Smooth muscle cell (in vitro differentiated cells): Measurements from ENCODE around the gene ITCH. TPM values are rescaled to one million over a fixed set of nuclear protein-coding genes. Genes with fewer than 3 reads are reported as not detected.

Experiments used
- DNase-seq: peaks from one replicate; lab custom pipeline; 2025; ENCODE audit not compliant: unreplicated experiment; lab: John Stamatoyannopoulos, UW
- H2AFZ ChIP-seq: fragments of 200-600 bp; sonication (generic); 2 replicates; pipeline ENCODE4 v1.6.0; 2016; ENCODE audit warnings: antibody characterized with exemption, low read depth, mild to moderate bottlenecking
- H3F3A ChIP-seq: fragments of 200-600 bp; sonication (generic); 2 replicates; pipeline ENCODE4 v1.6.0; 2017; ENCODE audit warnings: antibody characterized with exemption, low read depth
- H3K27ac ChIP-seq: fragments of 200-600 bp; sonication (generic); 2 replicates; pipeline ENCODE4 v1.5.1; 2016; ENCODE audit warnings: low read depth, mild to moderate bottlenecking
- H3K27me3 ChIP-seq: fragments of 200-600 bp; sonication (generic); 2 replicates; pipeline ENCODE4 v1.6.1; 2016; ENCODE audit warnings: low read depth, mild to moderate bottlenecking
- H3K36me3 ChIP-seq: fragments of 200-600 bp; sonication (generic); 2 replicates; pipeline ENCODE4 v1.5.1; 2016; ENCODE audit warnings: low read depth
- H3K4me1 ChIP-seq: fragments of 200-600 bp; sonication (generic); 2 replicates; pipeline ENCODE4 v1.5.1; 2016; ENCODE audit warnings: low read depth
- H3K4me2 ChIP-seq: fragments of 200-600 bp; sonication (generic); 2 replicates; pipeline ENCODE4 v1.6.0; 2016; ENCODE audit warnings: mild to moderate bottlenecking
- H3K4me3 ChIP-seq: fragments of 200-600 bp; sonication (generic); 2 replicates; pipeline ENCODE4 v1.5.1; 2016; ENCODE audit warnings: mild to moderate bottlenecking
- H3K79me2 ChIP-seq: fragments of 200-600 bp; sonication (generic); 2 replicates; pipeline ENCODE4 v1.6.0; 2016; ENCODE audit warnings: low read depth, mild to moderate bottlenecking
- H3K9ac ChIP-seq: fragments of 200-600 bp; sonication (generic); 2 replicates; pipeline ENCODE4 v1.6.0; 2016; ENCODE audit warnings: low read depth
- H3K9me3 ChIP-seq: fragments of 200-600 bp; sonication (generic); replicated peaks from 2 replicates; pipeline ENCODE4 v1.5.1; 2016; ENCODE audit warnings: low read depth
- H4K20me1 ChIP-seq: fragments of 200-600 bp; sonication (generic); 2 replicates; pipeline ENCODE4 v1.6.0; 2016; ENCODE audit warnings: low read depth
- WGBS: methylation state at CpG from one replicate; pipeline ENCODE4 v1.1.7; 2016; ENCODE audit warnings: low lambda C conversion rate; 5-methylcytosine and 5-hydroxymethylcytosine counted together
- polyA plus RNA-seq: library from polyadenylated mRNA; unstranded; fragments of >200 nt; fragmentation: Nextera tagmentation; extraction: Ambion mirVana; gene quantifications from 2 replicates; pipeline ENCODE4 v1.2.1, GENCODE V29; 2016
- total RNA-seq: library from RNA; depleted of rRNA; stranded (reverse); fragments of >200 nt; gene quantifications from 2 replicates; pipeline ENCODE4 v1.2.3, GENCODE V29; 2014
- TF ChIP-seq, protein P1 (sequence below): fragments of 200-600 bp; sonication (generic); IDR thresholded peaks from 2 replicates; pipeline ENCODE4 v1.5.1; 2017; ENCODE audit warnings: borderline replicate concordance, mild to moderate bottlenecking, antibody characterized with exemption; ENCODE audit not compliant: insufficient read depth, poor library complexity, severe bottlenecking

ITCH gene
- total and polyA plus RNA-seq, 2 experiments from 2014 or later = 21.9 to 96.7 TPM

DNA sequence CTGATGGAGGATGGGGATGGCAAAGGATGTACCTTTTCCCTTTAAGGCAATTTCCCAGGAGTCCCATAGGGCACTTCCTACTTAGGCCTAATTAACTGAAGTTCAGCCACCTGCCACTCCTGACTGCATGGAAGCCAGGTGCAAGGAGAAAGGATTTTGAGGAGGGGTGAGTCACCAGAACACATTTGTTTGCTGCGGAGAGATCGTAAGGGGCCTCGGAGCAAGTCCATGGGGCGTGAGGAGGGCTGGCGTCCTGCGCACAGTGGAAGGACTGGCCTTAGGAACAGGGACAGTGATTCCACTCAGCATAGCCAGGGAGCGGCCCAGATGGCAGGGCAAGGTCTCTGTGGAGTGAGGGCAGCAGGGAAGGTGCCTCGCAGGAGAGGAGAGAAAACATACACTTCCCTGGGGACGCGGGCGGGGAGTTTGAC is 183.7 kb downstream of the ITCH start:
- H4K20me1 ChIP-seq = no peaks in the 10 kb centered on the region
- TF ChIP-seq, protein P1, sequence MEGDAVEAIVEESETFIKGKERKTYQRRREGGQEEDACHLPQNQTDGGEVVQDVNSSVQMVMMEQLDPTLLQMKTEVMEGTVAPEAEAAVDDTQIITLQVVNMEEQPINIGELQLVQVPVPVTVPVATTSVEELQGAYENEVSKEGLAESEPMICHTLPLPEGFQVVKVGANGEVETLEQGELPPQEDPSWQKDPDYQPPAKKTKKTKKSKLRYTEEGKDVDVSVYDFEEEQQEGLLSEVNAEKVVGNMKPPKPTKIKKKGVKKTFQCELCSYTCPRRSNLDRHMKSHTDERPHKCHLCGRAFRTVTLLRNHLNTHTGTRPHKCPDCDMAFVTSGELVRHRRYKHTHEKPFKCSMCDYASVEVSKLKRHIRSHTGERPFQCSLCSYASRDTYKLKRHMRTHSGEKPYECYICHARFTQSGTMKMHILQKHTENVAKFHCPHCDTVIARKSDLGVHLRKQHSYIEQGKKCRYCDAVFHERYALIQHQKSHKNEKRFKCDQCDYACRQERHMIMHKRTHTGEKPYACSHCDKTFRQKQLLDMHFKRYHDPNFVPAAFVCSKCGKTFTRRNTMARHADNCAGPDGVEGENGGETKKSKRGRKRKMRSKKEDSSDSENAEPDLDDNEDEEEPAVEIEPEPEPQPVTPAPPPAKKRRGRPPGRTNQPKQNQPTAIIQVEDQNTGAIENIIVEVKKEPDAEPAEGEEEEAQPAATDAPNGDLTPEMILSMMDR = no peak
- H2AFZ ChIP-seq = no peak overlapping the region
- 89% methylated on average over 11 of the region's 11 CpGs for WGBS
- no peaks in the 10 kb centered on the region for H3K27me3 ChIP-seq
- H3K4me1 ChIP-seq = no peaks in the 10 kb centered on the region
- H3F3A ChIP-seq = no peaks in the 10 kb centered on the region
- H3K27ac ChIP-seq = no peak overlapping the region
- H3K9ac ChIP-seq = no peak overlapping the region
- H3K4me2 ChIP-seq = no peak overlapping the region
- no peaks in the 10 kb centered on the region for H3K9me3 ChIP-seq
- no peaks in the 10 kb centered on the region for H3K79me2 ChIP-seq
- no peak for DNase-seq
- H3K4me3 ChIP-seq = no peak overlapping the region
- H3K36me3 ChIP-seq = no peaks in the 10 kb centered on the region

DNA sequence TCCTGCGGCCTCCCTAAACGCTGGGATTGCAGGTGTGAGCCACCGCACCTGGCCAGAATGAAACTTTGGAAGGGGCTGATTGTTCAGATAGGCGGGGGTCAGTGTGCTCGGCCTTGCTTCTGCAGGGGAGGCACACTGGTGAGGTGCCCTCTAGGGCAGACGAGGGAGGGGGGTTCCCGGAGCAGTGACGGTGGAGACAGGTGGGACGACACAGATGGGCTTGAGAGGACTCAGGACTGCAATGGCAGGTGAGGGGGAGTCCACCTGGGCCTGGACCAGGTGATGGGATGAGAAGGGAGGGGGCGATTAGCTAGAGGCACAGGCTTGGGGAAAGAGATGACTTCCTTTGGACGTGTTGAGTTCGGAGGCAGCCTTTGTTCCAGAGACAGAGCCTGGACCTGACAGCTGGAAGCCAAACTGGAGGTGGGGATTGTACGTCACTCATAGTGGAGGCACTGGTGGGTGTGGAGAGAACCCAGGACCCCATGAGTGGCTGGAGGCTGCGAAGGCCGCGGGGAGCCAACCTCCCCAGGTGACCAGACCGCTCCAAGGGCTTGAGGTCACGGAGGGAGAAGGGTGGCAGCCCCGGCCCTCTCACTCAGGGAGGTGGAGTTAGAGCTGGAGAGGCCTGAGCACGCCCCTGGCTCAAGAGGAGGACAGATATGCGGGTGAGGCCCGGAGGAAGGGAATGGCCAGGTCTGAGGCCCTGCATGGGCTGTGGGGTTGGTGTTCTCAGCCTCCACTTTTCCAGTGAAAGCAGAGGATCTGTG is 185.0 kb downstream of the ITCH start:
- no peak for DNase-seq
- Histone ChIP-seq H3F3A (no peaks in the 10 kb centered on the region), H3K27me3 (no peaks in the 10 kb centered on the region), H3K36me3 (no peaks in the 10 kb centered on the region), H3K79me2 (no peaks in the 10 kb centered on the region), H2AFZ (no peak overlapping the region), H3K4me3 (no peak overlapping the region), H3K27ac (no peak overlapping the region), H4K20me1 (no peaks in the 10 kb centered on the region), H3K9me3 (no peaks in the 10 kb centered on the region), H3K4me2 (no peak overlapping the region), H3K9ac (no peak overlapping the region), H3K4me1 (no peaks in the 10 kb centered on the region)
- TF ChIP-seq, protein P1 = no peak
- 93% methylated on average over 22 of the region's 22 CpGs for WGBS

DNA sequence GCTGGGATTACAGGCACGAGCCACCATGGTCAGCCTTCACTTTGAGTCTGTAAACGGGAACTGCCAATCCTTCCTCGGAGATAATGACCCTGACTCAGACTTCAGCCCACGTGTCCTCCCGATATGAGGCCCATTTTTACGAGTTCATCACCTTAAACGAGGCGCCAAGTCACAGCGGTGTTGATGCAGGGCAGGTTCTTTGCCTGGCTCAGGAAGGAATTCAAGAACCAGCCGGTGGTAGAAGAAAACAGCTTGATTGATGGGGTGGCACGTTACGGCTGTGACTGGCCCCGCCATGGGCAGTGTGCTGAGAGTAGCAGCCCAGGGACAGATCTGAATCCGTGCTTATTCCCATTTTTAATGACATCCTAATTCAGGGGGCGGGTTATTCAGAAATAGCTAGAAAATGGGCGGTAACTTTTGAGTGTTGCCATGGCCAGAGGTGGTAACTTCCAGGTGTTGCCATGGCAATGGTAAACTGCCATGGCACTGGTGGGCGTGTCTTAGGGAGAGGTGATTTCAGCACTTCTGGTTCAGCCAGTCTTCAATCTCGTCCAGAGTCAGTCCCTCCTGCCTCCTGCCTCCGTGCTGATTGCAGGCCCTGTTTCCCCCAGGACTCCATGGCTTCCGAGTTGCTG is 186.3 kb downstream of the ITCH start:
- Histone ChIP-seq H3K9ac (no peak overlapping the region), H3K9me3 (no peaks in the 10 kb centered on the region)
- WGBS = 37% methylated on average over 20 of the region's 20 CpGs

More for the DNA sequence above, 186.3 kb downstream of the ITCH start:
- Histone ChIP-seq H2AFZ (no peak overlapping the region), H3F3A (no peaks in the 10 kb centered on the region), H3K4me3 (no peak overlapping the region), H4K20me1 (no peaks in the 10 kb centered on the region), H3K27ac (no peak overlapping the region), H3K27me3 (no peaks in the 10 kb centered on the region), H3K4me2 (no peak overlapping the region), H3K4me1 (no peaks in the 10 kb centered on the region), H3K79me2 (no peaks in the 10 kb centered on the region), H3K36me3 (no peaks in the 10 kb centered on the region)
- TF ChIP-seq, protein P1 = no peak
- DNase-seq = no peak
